ENCODE results near the gene SERPINF2.

The SERPINF2 gene

DNA sequence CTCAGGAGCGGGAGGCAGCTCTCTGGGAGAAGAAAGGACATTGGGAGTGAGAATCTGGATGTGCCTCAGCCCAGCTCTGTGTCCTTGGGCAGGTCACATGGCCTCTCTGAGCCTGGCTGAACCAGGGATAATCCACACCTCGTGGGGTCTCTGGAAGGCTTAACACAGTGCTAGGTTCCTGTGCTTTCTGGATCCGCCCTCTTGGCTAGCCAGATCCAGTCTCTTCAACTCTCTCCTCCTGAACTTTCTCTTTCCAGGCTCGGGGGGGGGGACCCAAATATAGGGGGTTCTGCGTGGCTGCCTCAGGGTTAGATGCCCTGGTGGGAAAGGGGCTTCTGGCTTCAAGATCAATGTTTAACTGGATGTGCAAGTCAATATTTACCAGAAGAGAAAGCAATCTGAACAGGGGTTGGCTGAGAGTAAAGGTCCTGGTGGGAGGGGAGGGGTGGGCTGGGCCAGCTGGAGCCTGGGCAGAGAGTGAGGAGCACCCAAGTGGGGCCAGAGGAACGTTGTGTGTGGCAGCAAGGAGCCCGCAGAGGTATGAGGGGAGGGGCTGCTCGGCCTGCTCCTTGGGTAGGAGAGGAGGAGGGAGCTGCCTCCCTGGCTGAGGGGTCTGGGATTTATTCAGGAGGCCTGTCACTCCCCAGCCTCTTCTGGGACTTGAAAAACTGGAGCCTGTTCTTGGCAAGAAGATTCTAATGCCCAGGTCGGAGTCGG lies at the start of gene SERPINF2:
Gene SERPINF2 (plus strand): TSS at position 501 of the 717 bp plus-strand sequence. CDS start 2,125 bp downstream, outside the sequence.
- no peak within 1 kb of the TSS for H3K4me2 ChIP-seq (ENCODE audit: low read length)
- H2AFZ ChIP-seq (ENCODE audit: low read length), result no peak within 1 kb of the TSS
- peaks cover 5% of the 10 kb centered on the region; the same call in 1 of the 2 replicates for H3K36me3 ChIP-seq (ENCODE audit: insufficient read depth, low read length)
- no peak within 1 kb of the TSS for H3K4me3 ChIP-seq (ENCODE audit: low read depth, low read length, poor library complexity, severe bottlenecking)
- no peaks in the 10 kb centered on the region for H3K27me3 ChIP-seq (ENCODE audit: insufficient read depth, low read length)
- H3F3A ChIP-seq (ENCODE audit: insufficient read depth, low read length), result no peaks in the 10 kb centered on the region
- no peaks in the 10 kb centered on the region for H3K79me2 ChIP-seq (ENCODE audit: insufficient read depth, low read length)
- H4K20me1 ChIP-seq (ENCODE audit: insufficient read depth, low read length), result no peaks in the 10 kb centered on the region
- no peaks in the 10 kb centered on the region for H3K9me3 ChIP-seq (ENCODE audit: low read length)
- TF ChIP-seq CTCF (IDR thresholded peaks at IDR 0.05; ENCODE audit: low read length) (no peak), EZH2 (IDR thresholded peaks at IDR 0.05; ENCODE audit: borderline replicate concordance, low read length) (no peak)
- H3K4me1 ChIP-seq (ENCODE audit: insufficient read depth, low read length, severe bottlenecking), result no peaks in the 10 kb centered on the region
- H3K27ac ChIP-seq (ENCODE audit: low read depth, low read length, poor library complexity, severe bottlenecking), result no peak within 1 kb of the TSS
- no peaks in the 10 kb centered on the region for H3K9me2 ChIP-seq (ENCODE audit: low read depth, low read length)
- no peak within 1 kb of the TSS for H3K9ac ChIP-seq (ENCODE audit: low read length)

- TF ChIP-seq CTCF (IDR thresholded peaks at IDR 0.05; ENCODE audit: low read length) (no peak), EZH2 (IDR thresholded peaks at IDR 0.05; ENCODE audit: borderline replicate concordance, low read length) (no peak)
- Histone ChIP-seq H3K27me3 (ENCODE audit: insufficient read depth, low read length) (no peaks in the 10 kb centered on the region), H3K4me3 (ENCODE audit: low read depth, low read length, poor library complexity, severe bottlenecking) (no peak overlapping the region), H2AFZ (ENCODE audit: low read length) (no peak overlapping the region), H3K9me3 (ENCODE audit: low read length) (no peaks in the 10 kb centered on the region), H3K9ac (ENCODE audit: low read length) (no peak overlapping the region), H3F3A (ENCODE audit: insufficient read depth, low read length) (no peaks in the 10 kb centered on the region), H3K79me2 (ENCODE audit: insufficient read depth, low read length) (no peaks in the 10 kb centered on the region), H3K27ac (ENCODE audit: low read depth, low read length, poor library complexity, severe bottlenecking) (no peak overlapping the region), H3K9me2 (ENCODE audit: low read depth, low read length) (no peaks in the 10 kb centered on the region), H3K36me3 (ENCODE audit: insufficient read depth, low read length) (no peaks in the 10 kb centered on the region), H3K4me2 (ENCODE audit: low read length) (no peak overlapping the region), H3K4me1 (ENCODE audit: insufficient read depth, low read length, severe bottlenecking) (no peaks in the 10 kb centered on the region), H4K20me1 (ENCODE audit: insufficient read depth, low read length) (no peaks in the 10 kb centered on the region)
These were observed 49.3 kb upstream of the SERPINF2 start for GRCh38 chr17:1693339-1693738.

GRCh38 chr17:1695365-1695764 lies 47.3 kb upstream of the SERPINF2 start:
- Histone ChIP-seq H3K9ac (ENCODE audit: low read length) (no peak overlapping the region), H3K36me3 (ENCODE audit: insufficient read depth, low read length) (no peaks in the 10 kb centered on the region), H3K27me3 (ENCODE audit: insufficient read depth, low read length) (no peaks in the 10 kb centered on the region), H3K4me3 (ENCODE audit: low read depth, low read length, poor library complexity, severe bottlenecking) (no peak overlapping the region), H3K9me2 (ENCODE audit: low read depth, low read length) (no peaks in the 10 kb centered on the region), H3K27ac (ENCODE audit: low read depth, low read length, poor library complexity, severe bottlenecking) (no peak overlapping the region), H3K4me2 (ENCODE audit: low read length) (no peak overlapping the region), H4K20me1 (ENCODE audit: insufficient read depth, low read length) (no peaks in the 10 kb centered on the region), H3K79me2 (ENCODE audit: insufficient read depth, low read length) (no peaks in the 10 kb centered on the region), H3F3A (ENCODE audit: insufficient read depth, low read length) (no peaks in the 10 kb centered on the region), H2AFZ (ENCODE audit: low read length) (no peak overlapping the region), H3K9me3 (ENCODE audit: low read length) (no peaks in the 10 kb centered on the region), H3K4me1 (ENCODE audit: insufficient read depth, low read length, severe bottlenecking) (no peaks in the 10 kb centered on the region)
- TF ChIP-seq EZH2 (IDR thresholded peaks at IDR 0.05; ENCODE audit: borderline replicate concordance, low read length) (no peak), CTCF (IDR thresholded peaks at IDR 0.05; ENCODE audit: low read length) (no peak)
